HG02870 (cell line): Measurements from ENCODE around the gene TLE2.
"Not testable (repeated sequence)": the region's sequence is repeated elsewhere in the genome, so short reads cannot be mapped to it uniquely, and the experiment has no call there.

ENCODE experiments used
- ATAC-seq: cut with Tn5 transposase; IDR thresholded peaks from one replicate; pipeline ENCODE4 v1.9.1; 2021; ENCODE audit warnings: mild to moderate bottlenecking, moderate library complexity; ENCODE audit not compliant: unreplicated experiment

Gene TLE2

DNA sequence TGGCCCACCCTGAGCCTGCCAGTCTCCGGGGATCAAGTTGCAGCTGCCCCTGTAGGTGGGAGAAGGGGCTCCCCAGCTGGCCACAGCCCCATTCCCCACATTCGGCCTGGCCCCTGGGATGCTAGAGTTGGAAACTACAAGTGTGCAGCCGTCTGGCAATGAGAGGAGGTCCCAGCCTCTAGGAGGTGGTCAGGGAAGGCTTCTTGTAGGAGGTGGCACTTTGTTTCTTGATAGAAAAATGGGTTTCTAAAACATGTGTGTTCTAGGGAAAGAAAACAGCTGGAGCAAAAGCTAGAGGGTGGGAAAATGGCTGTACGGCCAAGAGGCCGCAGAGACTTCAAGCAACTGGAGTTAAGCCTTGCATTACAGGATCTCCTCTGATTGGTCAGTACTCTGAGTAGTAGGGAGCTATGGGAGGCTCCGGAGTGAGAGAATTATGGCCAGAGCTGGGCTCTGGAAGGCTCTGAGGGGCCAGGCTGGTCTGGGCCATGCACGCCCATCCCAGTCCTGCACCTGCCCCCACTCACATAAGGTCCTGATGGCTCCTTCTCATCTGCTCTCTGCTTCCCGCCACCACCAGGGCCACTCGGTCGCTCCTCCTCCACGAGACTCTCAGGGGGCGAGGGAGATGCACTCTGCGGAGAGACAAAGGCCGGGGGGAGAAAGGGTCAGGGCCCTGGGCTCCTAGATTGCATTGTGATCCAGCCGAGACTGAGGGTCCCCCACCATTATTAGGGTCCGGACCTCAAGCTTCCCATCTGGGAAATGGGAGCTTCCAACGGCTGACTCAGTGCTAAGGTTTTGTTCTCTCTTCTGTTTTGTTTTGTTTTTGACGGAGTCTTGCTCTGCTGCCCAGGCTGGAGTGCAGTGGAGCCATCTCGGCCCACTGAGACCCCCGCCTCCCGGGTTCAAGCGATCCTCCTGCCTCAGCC lies 13.7 kb downstream of the TLE2 start:
- ATAC-seq: no peak

DNA sequence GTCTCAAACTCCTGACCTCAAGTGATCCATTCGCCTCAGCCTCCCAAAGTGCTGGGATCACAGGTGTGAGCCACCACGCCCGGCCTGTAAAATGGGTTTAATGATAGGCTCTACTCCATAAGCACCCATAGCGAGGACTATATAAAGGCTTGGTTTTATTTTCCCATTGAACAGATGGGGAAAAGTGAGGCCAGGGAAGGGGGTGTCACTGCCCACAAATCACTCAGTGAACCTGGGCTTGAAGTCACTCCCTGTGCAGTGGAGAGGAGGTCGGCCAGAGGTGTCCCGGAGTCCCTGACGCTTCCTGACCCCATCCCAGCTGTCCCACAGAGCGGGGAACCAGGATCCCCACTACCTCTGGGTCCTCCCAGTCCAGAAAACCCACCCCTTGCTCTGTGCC lies 14.9 kb downstream of the TLE2 start:
- ATAC-seq: no peak

DNA sequence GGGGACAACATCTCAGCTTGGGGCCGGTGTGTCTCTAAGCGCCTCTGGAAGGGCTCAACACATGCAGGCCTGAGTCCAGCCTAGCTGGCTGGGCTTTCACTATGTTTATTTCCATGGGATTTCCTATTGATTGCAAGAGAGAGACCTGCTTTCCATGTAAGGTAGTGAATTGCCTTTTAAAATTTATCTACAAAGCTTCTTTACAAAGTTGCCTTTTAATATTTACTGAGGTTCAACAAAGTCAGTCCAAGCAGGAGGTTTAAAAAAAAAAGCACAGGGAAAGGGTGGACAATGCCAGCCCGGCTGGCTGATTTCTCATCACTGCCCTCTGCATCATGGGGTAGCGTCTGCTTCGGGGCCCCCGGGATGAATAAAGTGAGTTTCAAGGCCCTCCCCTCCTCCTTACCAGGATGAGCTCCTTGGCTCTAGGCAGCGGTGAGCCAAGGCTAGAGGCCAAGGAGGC lies 15.8 kb downstream of the TLE2 start:
- ATAC-seq: no peak

DNA sequence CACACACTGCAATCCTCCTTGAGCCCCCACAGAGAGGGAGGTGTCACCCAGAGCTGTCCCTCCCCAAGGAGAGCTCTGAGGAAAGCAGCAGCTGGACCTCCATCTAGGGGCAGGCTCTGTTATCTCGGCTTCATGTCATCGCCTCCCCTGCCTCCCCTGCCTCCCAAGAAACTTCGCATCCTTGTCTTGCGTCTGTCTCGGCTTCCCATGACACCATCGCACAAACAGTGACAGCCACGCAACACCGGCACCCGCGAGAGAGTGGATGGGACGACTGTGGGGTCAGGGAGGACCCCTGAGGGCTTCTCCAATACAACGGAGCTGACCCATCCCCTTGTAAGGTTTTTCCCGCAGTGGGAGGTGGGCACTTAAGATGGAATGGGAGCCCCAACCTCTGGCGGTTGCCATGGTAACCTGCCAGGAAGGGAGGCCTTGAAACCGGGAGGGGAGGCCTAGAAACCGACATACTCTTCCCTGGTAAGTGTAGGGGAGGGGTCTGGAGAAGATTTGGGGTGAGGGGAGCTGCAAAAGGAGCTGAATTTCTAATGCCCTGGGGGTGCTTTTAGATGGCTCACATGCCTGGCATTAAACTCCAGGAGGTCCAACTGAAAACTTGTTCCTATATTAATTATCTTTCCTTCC lies 16.3 kb downstream of the TLE2 start:
- no peak for ATAC-seq

DNA sequence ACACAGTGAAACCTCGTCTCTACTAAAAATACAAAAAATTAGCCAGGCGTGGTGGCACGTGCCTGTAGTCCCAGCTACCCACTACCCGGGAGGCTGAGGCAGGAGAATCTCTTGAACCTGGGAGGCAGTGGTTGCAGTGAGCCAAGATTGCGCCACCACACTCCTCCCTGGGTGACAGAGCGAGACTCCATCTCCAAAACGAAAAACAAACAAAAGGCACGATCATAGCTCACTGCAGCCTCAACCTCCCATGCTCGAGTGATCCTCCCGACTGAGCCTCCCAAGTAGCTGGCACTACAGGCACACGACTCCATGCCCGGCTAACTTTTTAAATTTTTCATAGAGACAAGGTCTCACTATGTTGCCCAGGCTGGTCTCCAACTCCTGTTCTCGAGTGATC lies 17.0 kb downstream of the TLE2 start:
- ATAC-seq: not testable (repeated sequence)

DNA sequence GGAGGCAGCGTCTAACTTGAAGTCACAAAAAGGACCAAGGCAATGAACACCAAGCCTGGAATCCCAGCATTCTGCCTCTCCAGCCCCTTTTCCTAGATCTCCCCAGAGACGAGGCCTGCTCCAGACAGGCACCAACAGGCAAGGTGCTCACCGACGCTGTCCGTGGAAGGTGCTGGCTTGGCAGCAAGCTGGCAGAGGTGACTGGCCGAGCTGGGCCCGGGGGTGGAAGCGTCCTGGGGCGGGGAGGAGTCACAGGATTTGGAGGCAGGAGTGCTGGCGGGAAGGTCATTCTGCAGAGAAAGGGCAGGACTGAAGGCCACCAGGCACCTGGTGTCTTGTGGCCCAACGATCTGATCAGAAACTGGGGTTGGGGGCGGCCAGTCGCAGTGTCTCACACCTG lies 18.2 kb downstream of the TLE2 start:
- ATAC-seq: no peak

DNA sequence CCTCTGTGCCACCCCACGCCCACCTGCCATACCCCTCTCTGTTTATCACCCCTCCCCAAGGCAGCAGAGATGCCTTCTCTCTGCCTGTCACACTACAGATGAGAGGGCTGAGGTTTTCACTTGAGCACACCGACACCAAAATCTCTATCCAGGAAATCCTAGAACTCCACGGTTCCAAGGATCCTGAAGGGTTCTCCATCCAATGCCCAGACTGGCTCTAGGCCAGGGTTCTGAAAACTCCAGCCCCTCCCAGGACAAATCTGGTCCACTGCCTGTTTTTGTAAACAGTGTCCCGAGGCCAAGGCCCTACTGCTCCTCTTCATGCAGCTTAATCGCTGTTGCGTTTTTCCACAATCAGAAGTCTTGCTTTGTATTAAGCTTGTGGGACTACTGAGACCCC lies 20.1 kb downstream of the TLE2 start:
- no peak for ATAC-seq

DNA sequence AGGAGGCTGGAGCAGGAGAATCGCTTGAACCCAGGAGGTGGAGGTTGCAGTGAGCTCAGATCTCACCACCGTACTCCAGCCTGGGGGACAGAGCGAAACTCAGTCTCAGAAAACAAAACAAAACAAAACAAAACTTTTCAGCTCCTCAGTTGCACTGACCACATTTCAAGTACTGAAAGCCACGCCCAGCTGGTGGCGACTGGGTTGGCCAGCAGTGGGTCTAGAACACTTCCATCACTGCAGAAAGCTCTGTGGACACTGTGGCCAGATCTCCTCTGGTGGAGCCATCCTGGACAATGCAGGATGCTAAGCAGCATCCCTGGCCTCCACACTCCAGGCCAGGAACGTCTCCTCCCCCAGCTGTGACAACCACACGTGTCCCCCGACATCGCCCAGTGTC lies 21.1 kb downstream of the TLE2 start:
- no peak for ATAC-seq

DNA sequence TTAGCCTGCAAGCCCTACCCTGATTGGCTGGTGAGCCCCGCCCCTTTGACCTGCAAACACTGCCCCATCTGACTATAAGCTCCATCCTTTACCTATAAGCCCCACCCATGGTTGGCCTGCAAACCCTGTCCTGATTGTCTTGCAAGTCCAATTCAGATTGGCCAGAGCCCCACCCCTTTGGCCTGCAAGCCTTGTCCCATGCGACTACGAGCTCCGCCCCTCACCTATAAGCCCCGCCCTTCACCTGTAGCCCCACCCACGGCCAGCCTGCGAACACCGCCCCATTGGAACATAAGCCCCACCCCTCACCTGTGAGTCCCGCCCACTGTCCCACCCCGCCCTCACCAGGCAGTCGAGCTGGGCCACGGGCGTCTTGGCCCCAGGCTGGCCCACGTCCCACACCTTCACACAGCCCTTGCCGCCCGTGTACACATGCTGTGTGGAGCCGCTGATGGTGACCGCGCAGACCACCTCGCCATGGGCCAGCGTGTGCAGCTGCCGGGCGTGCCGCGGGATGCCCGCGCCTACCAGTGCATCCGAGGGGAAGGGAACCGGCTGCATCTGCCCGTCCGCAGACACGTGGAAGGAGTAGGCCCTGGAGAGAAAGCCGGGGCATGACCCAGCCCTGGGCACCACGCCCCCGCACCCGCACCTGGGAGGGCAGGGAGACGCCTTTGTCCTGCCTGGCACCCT lies 22.9 kb downstream of the TLE2 start:
- ATAC-seq: no peak

DNA sequence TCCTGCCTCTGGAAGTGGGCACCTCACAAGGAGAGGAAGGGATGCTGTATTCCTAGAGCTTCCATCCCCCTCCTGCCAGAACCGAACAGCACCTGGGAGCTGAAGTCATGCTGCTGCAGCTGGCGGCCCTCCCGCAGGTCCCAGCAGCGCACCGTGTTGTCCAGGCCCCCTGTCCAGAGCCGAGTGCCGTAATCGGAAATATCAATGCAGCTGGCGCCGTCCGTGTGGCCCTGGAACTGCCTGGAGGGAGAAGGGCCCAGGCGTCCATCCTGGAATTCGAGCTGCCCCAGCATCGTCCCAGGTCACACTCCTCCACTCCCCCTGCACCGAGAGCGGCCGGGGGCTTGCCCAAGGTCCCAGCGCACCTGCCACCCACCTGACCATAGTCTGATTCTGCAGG lies 23.7 kb downstream of the TLE2 start:
- ATAC-seq: no peak

DNA sequence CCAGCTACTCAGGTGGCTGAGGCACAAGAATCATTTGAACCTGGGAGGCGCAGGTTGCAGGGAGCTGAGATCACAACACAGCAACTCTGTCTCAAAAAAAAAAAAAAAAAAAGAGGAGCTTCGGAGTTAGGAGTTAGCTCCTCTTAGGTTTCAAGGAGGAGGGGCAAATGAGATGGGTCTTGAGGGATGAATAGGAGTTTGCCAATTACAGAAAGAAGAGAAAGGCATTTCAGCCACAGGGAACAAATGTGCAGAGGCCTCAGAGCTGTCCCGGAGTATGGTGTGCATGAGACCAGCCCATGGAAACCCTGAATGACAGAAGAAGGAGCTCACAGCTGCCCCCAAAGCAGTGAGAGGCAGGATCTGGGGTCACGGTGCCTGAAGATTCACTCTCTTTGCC lies 24.6 kb downstream of the TLE2 start:
- no peak for ATAC-seq

DNA sequence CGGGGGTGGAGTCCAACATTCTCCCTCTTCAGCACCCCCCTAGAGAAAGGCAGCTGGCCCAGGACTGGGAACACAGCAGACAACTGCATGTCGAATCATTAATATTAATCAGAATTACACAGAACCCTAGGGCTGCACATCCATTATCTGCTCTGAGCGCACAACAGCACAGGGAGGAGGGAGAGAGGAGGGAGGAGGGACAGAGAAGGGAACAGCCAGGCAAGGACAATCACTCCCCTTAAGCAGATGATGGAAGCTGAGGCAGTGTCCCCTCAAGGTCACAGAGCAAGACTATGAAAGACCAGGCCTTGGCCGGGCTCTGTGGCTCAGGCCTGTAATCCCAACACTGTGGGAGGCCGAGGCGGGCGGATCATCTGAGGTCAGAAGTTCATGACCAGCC lies 26.0 kb downstream of the TLE2 start:
- ATAC-seq: no peak

DNA sequence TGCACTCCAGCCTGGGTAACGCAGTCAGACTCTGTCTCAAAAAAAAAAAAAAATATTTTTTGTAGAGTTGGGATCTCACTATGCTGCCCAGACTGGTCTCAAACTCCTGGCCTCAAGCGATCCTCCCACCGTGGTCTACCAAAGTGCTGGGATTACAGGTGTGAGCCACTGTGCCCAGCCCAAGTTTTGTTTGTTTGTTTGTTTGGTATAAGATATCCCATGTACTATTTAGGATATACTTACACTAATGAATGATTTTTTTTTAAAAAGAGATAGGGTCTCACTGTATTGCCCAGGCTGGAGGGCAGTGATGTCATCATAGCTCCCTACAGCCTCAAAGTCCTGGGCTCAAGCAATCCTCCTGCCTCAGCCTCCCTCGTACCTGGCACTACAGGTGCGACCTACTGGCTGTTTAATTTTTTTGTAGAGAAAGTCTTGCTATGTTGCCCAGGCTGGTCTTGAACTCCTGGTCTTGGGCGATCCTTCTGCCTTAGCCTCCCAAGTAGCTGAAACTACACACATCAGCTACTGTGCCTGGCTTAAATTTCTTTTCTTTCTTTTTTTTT lies 27.8 kb downstream of the TLE2 start:
- no peak for ATAC-seq

DNA sequence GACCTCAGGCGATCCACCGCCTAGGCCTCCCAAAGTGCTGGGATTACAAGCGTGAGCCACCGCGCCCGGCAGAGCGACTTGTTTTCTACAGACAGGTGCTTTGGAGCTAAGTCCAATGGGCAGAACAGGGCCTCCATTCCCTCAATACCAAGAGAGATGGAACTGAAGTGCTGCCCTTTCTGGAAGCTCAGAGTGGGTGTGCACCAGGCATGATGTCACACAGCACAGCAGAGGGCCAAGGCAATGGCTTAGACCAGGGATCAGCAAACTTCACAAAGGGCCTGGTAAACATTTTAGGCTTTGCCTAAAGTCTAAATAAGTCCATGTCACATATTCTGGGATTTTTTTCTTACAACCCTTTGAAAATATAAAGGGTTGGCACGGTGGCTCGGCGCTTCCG lies 30.4 kb downstream of the TLE2 start:
- no peak for ATAC-seq

DNA sequence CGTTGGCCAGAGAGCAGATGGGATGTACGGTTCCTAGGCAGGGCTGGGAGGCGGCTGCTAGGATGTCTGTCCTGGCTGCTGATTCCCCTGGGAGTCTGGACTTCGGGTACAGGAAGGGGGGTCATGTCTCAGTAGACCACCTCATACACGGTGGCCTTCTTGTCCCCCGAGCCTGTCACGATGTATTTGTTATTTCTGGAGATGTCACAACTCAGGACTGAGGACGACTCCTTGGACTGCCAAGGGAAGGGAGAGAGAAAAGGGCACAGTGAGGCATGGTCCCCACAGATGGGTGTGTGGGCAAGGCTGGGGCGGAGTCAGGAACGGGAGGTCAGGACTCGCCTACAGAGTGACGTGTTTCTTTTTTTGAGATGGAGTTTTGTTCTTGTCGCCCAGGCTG lies 31.4 kb downstream of the TLE2 start:
- ATAC-seq: no peak

DNA sequence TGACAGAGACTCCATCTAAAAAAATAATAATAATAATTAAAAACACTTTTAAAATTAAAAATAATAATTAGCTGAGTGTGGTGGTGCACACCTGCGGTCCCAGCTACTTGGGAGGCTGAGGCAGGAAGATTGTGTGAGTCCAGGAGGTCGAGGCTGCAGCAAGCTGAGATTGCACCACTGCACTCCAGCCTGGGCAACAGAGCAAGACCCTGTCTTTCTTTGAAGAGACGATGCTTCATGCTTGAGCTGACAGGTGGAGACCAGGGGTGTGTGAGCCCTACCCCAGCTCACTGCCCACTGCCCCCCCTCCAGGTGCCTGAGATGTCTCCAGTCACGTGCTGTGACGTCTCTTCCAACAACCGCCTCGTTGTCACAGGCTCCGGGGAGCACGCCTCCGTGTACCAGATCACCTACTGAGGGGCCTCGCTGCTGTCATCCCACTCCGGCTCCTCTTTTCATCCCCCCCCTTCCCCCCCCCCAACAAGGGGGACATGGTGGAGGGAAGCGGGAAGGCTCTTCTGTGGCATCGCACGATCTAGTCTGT lies 34.4 kb downstream of the TLE2 start:
- no peak for ATAC-seq

DNA sequence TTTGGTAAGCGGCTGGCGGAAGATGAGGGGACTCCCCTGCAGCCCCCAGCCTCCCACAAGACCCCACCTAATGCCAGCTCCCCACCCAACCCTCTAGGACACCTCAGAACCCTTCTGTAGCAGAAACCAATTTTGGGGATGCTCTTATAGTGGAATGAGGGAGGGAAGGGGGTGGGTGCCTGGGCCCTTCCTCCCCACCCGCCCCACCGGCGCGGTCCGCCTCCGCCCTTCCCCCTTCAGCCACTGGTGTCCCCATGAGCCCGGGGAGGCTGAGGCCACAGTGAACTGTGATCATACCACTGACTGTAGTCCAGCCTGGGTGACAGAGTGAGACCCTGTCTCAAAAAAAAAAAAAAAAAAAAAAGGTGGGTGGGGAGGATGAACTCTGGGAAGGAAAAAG lies 35.5 kb downstream of the TLE2 start:
- no peak for ATAC-seq

DNA sequence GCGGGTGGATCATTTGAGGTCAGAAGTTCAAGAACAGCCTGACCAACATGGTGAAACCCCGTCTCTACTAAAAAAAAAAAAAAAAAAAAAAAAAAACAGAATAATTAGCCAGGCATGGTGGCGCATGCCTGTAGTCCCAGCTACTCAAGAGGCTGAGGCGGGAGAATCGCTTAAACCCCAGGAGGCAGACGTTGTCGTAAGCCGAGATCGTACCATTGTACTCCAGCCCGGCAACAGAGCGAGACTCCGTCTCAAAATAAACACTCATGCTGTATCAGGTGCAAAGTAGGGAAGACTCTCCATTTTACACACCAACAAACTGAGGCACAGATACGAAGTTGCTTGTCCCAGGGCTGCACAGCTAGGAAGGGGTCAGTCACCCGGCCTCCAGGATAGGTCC lies 36.1 kb downstream of the TLE2 start:
- ATAC-seq: no peak

DNA sequence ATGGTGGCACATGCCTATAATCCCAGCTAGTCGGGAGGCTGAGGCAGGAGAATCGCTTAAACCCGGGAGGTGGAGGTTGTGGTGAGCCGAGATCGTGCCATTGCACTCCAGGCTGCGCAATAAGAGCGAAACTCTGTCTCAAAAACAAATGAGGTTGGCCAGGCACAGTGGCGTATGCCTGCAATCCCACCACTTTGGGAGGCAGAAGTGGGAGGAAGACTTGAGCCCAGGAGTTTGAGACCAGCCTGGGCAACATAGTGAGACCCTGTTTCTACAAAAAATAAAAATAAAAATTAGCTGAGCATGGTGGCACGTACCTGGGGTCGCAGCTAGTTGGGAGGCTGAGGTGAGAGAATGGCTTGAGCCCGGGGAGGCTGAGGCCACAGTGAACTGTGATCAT lies 36.7 kb downstream of the TLE2 start:
- ATAC-seq: not testable (repeated sequence)

DNA sequence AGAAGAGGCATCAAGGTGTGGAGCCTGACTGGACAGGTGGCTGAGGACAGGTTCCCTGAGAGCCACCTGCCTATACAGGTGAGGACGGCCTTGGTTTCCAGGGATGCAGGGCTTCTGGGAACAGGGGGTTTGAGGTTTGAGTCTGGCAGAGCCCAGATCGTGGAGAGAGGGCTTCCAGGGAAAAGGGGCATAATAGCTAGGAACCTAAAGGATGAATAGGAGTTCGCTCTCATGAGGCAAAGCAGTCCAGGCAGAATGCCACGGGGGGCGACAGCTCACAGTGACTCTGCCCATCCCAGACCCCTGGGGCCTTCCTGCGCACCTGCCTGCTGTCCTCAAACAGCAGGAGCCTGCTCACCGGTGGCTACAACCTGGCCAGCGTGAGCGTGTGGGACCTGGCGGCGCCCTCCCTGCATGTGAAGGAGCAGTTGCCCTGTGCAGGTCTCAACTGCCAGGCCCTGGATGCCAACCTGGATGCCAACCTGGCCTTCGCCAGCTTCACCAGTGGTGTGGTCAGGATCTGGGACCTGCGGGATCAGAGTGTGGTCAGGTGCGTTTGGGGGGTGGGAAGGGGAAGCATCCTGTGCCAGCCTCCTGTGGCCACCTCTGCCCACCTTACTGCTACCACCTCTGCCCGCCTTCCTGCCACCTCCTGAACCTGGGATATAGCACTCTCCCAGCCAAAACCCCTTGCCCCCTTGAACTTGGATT lies 39.7 kb downstream of the TLE2 start:
- ATAC-seq: no peak

DNA sequence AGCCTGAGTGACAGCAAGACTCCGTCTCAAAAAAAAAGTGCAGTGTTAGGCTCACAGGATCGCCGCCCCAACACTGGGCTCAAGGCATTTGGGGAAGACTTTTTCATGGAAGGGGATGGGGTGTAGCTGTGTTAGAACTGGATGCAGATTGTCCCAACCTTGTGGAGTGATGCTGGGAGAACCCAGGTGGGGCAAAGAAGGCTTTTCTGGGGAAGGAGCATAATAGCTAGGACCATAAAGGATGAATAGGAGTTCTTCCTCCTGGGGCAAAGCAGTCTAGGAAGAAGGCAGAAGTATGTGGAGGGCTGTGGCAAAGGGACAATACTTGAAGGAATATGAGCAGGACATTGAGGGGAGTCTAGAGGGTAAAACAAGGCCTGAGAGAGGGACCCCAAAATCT lies 40.5 kb downstream of the TLE2 start:
- ATAC-seq: no peak
